Osteocyte (in vitro differentiated cells): ENCODE data around the gene TP53I11. TPM values are rescaled to one million over a fixed set of nuclear protein-coding genes. Genes with fewer than 3 reads are reported as not detected.

ENCODE experiments used
- DNase-seq: peaks from one replicate; pipeline ENCODE4 v3.0.0; 2021; ENCODE audit warnings: mixed read lengths; ENCODE audit not compliant: unreplicated experiment; ENCODE audit errors: extremely low spot score
- H3K27ac Mint-ChIP-seq: one replicate; pipeline ENCODE4 v1.8.0; 2021; ENCODE audit warnings: mild to moderate bottlenecking, mixed read lengths; ENCODE audit not compliant: unreplicated experiment
- H3K27me3 Mint-ChIP-seq: one replicate; pipeline ENCODE4 v1.8.0; 2021; ENCODE audit warnings: mixed read lengths; ENCODE audit not compliant: unreplicated experiment
- H3K36me3 Mint-ChIP-seq: one replicate; pipeline ENCODE4 v1.8.0; 2021; ENCODE audit warnings: mixed read lengths; ENCODE audit not compliant: unreplicated experiment
- H3K4me1 Mint-ChIP-seq: one replicate; pipeline ENCODE4 v1.8.0; 2021; ENCODE audit warnings: mixed read lengths; ENCODE audit not compliant: unreplicated experiment
- H3K4me3 Mint-ChIP-seq: one replicate; pipeline ENCODE4 v1.8.0; 2021; ENCODE audit warnings: mild to moderate bottlenecking, moderate library complexity, mixed read lengths; ENCODE audit not compliant: unreplicated experiment
- H3K9me3 Mint-ChIP-seq: one replicate; pipeline ENCODE4 v1.8.0; 2021; ENCODE audit warnings: mixed read lengths; ENCODE audit not compliant: unreplicated experiment
- total RNA-seq: library from RNA; stranded (reverse); gene quantifications from 2 replicates; pipeline ENCODE4 v1.2.1, GENCODE V29; 2021
- TF ChIP-seq, protein P1 (sequence below): fragments of 200-600 bp; sonication (generic); IDR thresholded peaks from 2 replicates; pipeline ENCODE4 v1.5.0; 2021; ENCODE audit warnings: antibody characterized with exemption, mild to moderate bottlenecking, moderate library complexity

The TP53I11 gene
- total RNA-seq, 1 donor from 2014 or later: 159 TPM

DNA sequence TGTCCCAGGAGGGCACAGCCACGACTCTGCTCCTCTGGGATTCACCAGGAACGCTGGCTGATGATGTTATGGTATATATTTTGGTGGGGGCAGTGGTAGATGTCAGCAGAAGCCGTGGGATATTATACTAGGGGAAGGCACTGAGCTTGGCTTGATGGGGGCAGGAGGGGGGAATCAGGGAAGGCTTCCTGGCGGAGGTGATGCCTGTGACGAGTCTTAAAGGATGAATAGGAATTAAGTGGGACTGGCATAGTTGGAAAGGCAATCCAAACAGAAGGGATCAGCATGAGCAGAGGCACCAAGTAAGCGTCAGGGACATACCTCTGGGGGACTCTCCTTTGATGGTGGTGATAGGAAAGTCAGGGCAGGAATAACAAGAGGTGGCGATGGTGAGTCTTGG lies 47.6 kb downstream of the TP53I11 start:
- Mint-ChIP-seq H3K4me1 (no peaks in the 10 kb centered on the region), H3K27me3 (no peaks in the 10 kb centered on the region), H3K36me3 (no peaks in the 10 kb centered on the region), H3K27ac (no peak overlapping the region), H3K4me3 (no peak overlapping the region), H3K9me3 (no peaks in the 10 kb centered on the region)
- no peak for DNase-seq
- TF ChIP-seq, protein P1, sequence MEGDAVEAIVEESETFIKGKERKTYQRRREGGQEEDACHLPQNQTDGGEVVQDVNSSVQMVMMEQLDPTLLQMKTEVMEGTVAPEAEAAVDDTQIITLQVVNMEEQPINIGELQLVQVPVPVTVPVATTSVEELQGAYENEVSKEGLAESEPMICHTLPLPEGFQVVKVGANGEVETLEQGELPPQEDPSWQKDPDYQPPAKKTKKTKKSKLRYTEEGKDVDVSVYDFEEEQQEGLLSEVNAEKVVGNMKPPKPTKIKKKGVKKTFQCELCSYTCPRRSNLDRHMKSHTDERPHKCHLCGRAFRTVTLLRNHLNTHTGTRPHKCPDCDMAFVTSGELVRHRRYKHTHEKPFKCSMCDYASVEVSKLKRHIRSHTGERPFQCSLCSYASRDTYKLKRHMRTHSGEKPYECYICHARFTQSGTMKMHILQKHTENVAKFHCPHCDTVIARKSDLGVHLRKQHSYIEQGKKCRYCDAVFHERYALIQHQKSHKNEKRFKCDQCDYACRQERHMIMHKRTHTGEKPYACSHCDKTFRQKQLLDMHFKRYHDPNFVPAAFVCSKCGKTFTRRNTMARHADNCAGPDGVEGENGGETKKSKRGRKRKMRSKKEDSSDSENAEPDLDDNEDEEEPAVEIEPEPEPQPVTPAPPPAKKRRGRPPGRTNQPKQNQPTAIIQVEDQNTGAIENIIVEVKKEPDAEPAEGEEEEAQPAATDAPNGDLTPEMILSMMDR: no peak

DNA sequence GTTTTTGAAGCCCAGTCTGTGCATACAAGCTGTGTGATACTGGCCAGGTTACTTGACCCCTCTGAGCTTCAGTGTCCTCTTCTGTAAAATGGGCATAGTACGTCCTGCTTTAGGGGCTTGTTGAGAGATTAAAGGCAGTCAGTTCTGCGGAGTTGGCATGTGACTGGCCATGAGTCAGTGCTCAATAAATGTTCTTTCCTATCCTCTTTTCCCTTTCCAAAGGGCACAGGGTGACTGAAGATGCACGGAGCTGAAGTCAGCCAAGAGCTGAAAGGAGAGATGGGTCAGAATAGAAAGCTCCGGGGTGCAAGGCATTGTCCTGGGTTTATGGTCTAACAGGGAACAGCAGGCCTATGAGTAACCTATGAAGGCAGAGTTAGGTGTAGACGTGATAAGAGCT lies 48.9 kb downstream of the TP53I11 start:
- Mint-ChIP-seq H3K36me3 (no peaks in the 10 kb centered on the region), H3K27ac (no peak overlapping the region), H3K9me3 (no peaks in the 10 kb centered on the region), H3K4me1 (no peaks in the 10 kb centered on the region), H3K4me3 (no peak overlapping the region), H3K27me3 (no peaks in the 10 kb centered on the region)
- no peak for DNase-seq
- TF ChIP-seq, protein P1: no peak

DNA sequence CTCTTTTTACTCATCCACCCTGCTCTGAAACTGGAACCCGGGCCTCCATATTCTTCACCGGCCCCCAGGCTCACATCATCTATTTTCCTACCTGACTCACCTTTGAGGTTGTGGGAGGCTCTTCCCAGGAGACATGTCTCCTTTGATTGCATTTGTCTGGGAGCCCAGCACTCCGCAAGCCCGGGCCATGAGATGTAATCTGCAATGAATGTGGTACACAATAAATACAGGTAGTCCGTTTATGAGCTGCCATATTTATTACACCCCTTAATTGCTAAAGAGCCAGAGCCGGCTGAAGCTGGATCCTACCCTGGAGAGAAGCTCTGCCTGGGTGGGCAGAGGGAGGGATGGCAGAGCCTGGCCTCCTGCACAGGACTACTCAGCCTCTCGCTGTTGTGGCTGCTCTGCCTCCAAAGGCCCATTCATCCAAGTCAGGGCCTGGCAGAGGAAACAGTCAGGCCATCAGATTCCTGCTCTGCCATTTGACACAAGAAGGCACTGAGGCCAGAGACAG lies 49.5 kb downstream of the TP53I11 start:
- Mint-ChIP-seq H3K4me3 (no peak overlapping the region), H3K27me3 (no peaks in the 10 kb centered on the region), H3K27ac (no peak overlapping the region), H3K4me1 (no peaks in the 10 kb centered on the region), H3K36me3 (no peaks in the 10 kb centered on the region), H3K9me3 (no peaks in the 10 kb centered on the region)
- TF ChIP-seq, protein P1: no peak
- no peak for DNase-seq

DNA sequence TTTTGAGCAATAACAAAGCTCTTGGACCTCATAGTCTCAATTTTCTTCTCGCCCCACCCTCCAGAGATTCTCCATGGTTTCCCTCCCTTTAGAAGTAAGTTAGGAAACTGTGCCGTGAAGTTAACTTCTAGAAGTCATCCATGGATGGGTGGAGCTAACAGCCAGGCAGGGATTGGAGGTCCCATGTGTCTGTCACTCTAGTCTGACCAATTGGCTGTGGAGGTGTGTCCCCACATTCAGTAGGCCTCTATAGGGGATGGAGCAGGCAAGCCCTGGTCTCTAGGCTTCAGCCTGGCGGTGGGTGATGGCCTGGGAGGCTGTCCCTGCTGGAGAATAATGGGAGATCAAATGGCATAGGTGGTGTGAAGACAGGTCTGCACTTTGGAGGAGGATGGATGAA lies 50.7 kb downstream of the TP53I11 start:
- TF ChIP-seq, protein P1: no peak
- no peaks in the 10 kb centered on the region for H3K36me3 Mint-ChIP-seq
- no peaks in the 10 kb centered on the region for H3K4me1 Mint-ChIP-seq
- H3K9me3 Mint-ChIP-seq: no peaks in the 10 kb centered on the region
- no peak overlapping the region for H3K4me3 Mint-ChIP-seq
- H3K27ac Mint-ChIP-seq: no peak overlapping the region
- no peaks in the 10 kb centered on the region for H3K27me3 Mint-ChIP-seq
- no peak for DNase-seq

DNA sequence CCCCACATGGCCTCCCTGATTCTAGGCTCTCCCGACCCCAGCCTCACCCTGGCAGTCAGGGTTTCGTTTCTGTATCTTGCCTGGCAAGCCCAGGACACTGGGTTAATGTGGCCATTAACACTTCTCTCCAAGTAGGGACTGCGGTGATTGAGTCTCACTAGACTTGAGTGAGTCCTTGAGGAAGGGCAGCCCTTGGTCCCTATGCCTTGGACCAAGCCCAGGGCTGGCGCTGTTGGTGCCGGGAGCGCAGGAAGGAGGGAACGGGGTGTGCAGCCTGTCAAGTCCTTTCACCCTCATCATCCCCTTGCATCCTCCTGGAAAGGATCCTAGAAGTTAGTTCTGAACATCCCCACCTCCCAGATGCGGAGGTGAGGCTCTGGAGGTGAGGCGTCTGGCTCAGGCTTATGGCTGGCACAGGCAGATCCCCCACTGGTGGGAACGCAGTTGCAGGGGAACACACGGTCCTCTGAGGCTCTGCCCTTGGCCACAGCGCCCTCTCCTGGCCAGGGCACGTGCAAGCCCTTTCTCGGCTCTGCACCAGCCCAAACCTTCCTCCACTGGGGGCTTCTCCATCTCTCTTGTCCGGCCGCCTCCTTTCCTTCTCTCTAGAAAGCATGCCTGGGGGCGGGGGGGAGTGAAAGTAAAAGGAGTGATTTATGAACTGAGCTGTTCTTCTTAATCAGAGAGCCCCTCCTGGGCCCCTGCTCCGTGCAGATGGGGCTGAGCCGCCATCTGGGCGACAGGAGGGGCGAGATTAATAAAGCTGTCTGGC lies 56.7 kb downstream of the TP53I11 start:
- DNase-seq: peak; percentile 92
- Mint-ChIP-seq H3K27ac (no peak overlapping the region), H3K4me3 (no peak overlapping the region), H3K27me3 (no peaks in the 10 kb centered on the region), H3K9me3 (no peaks in the 10 kb centered on the region), H3K36me3 (no peaks in the 10 kb centered on the region), H3K4me1 (peaks cover 16% of the 10 kb centered on the region)
- TF ChIP-seq, protein P1: peak; percentile 97
